ENCODE data around the gene MDM1. TPM values are rescaled to one million over a fixed set of nuclear protein-coding genes. Genes with fewer than 3 reads are reported as not detected.

The MDM1 gene
- total RNA-seq, 1 donor from 2014 or later = 7.3 TPM

Other genes with a start within 250 kb of the MDM1 start
- gene IFNG, start 172.6 kb downstream of the MDM1 start, total RNA-seq = not detected in 2 replicates
- gene IL26, start 106.6 kb downstream of the MDM1 start, total RNA-seq = not detected in 2 replicates
- not detected in 2 replicates for gene IL22, start 78.8 kb downstream of the MDM1 start, total RNA-seq